ENCODE results near the gene HECW1. TPM values are rescaled to one million over a fixed set of nuclear protein-coding genes. Genes with fewer than 3 reads are reported as not detected.

HECW1 gene
- total RNA-seq, 1 experiment from 2014 or later: 2.7 TPM

DNA sequence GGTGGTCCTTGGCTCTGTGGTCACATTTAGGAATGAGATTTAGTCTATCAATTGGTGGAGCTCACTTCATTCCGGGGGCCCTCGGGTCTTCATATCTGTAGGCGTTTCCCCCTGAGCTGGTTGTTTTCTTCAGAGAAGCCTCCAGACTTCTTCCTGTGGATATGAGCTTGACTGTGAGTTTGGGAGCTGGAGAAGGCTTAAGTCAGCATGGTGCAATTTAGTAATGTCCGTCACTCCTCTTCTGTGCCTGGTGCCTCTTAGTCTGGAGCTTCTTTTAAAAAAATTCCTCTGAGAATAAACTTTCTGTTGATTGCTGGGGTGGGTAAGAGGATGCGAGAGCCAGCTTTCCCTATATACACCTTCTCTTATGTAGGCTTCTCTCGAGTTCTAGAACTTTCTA lies 40.2 kb downstream of the HECW1 start:
- Histone ChIP-seq H3K4me1 (replicated peaks; ENCODE audit: insufficient read depth) (no peaks in the 10 kb centered on the region), H3K9me2 (ENCODE audit: insufficient read depth) (no peaks in the 10 kb centered on the region), H3K27me3 (ENCODE audit: insufficient read depth, low read depth) (no peaks in the 10 kb centered on the region), H4K20me1 (ENCODE audit: insufficient read depth) (no peaks in the 10 kb centered on the region), H3K27ac (no peak overlapping the region), H3K36me3 (ENCODE audit: low read depth) (no peaks in the 10 kb centered on the region), H3K4me3 (no peak overlapping the region), H3K4me2 (no peak overlapping the region), H2AFZ (no peak overlapping the region), H3K9me3 (ENCODE audit: insufficient read depth, low read depth) (no peaks in the 10 kb centered on the region), H3K79me2 (ENCODE audit: low read depth) (no peaks in the 10 kb centered on the region), H3F3A (ENCODE audit: insufficient read depth, low read depth) (no peaks in the 10 kb centered on the region)
- CTCF ChIA-PET: no interaction called here
- intact Hi-C loops (cut with micrococcal nuclease; ENCODE audit: unreplicated experiment): no loop called here
- no TSS peak for BruUV-seq (replicated peaks)
- no peak for DNase-seq
- TF ChIP-seq EZH2 (IDR thresholded peaks at IDR 0.05; ENCODE audit: low read depth): no peak
- TF ChIP-seq, protein P1, sequence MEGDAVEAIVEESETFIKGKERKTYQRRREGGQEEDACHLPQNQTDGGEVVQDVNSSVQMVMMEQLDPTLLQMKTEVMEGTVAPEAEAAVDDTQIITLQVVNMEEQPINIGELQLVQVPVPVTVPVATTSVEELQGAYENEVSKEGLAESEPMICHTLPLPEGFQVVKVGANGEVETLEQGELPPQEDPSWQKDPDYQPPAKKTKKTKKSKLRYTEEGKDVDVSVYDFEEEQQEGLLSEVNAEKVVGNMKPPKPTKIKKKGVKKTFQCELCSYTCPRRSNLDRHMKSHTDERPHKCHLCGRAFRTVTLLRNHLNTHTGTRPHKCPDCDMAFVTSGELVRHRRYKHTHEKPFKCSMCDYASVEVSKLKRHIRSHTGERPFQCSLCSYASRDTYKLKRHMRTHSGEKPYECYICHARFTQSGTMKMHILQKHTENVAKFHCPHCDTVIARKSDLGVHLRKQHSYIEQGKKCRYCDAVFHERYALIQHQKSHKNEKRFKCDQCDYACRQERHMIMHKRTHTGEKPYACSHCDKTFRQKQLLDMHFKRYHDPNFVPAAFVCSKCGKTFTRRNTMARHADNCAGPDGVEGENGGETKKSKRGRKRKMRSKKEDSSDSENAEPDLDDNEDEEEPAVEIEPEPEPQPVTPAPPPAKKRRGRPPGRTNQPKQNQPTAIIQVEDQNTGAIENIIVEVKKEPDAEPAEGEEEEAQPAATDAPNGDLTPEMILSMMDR (conservative IDR thresholded peaks at IDR 0.05): no peak
- POLR2A ChIA-PET (ENCODE audit: unreplicated experiment): no interaction called here

- H3K4me1 ChIP-seq (replicated peaks; ENCODE audit: insufficient read depth): no peaks in the 10 kb centered on the region
- CTCF ChIA-PET: no interaction called here
- no peak for TF ChIP-seq EZH2 (IDR thresholded peaks at IDR 0.05; ENCODE audit: low read depth)
- TF ChIP-seq, protein P1 (conservative IDR thresholded peaks at IDR 0.05): no peak
- H3K9me3 ChIP-seq (ENCODE audit: insufficient read depth, low read depth): no peaks in the 10 kb centered on the region
- no peaks in the 10 kb centered on the region for H3F3A ChIP-seq (ENCODE audit: insufficient read depth, low read depth)
- peaks cover 5% of the 10 kb centered on the region; the same call in 1 of the 2 replicates for H3K27me3 ChIP-seq (ENCODE audit: insufficient read depth, low read depth)
- POLR2A ChIA-PET (ENCODE audit: unreplicated experiment): no interaction called here
- no peaks in the 10 kb centered on the region for H3K36me3 ChIP-seq (ENCODE audit: low read depth)
- H3K79me2 ChIP-seq (ENCODE audit: low read depth): no peaks in the 10 kb centered on the region
- H3K9me2 ChIP-seq (ENCODE audit: insufficient read depth): no peaks in the 10 kb centered on the region
- no peaks in the 10 kb centered on the region for H4K20me1 ChIP-seq (ENCODE audit: insufficient read depth)
- no peak for DNase-seq
- no peak overlapping the region for H3K4me3 ChIP-seq
- H2AFZ ChIP-seq: no peak overlapping the region
- no peak overlapping the region for H3K27ac ChIP-seq
- BruUV-seq (replicated peaks): no TSS peak
- intact Hi-C loops (cut with micrococcal nuclease; ENCODE audit: unreplicated experiment): no loop called here
- H3K4me2 ChIP-seq: no peak overlapping the region
These were observed 43.2 kb downstream of the HECW1 start for GRCh38 chr7:43155636-43156035.

GRCh38 chr7:43163885-43164284 lies 51.4 kb downstream of the HECW1 start:
- no peak for TF ChIP-seq EZH2 (IDR thresholded peaks at IDR 0.05; ENCODE audit: low read depth)
- TF ChIP-seq, protein P1 (conservative IDR thresholded peaks at IDR 0.05): no peak
- Histone ChIP-seq H3K4me3 (no peak overlapping the region), H3K27me3 (ENCODE audit: insufficient read depth, low read depth) (peaks cover 58% of the 10 kb centered on the region), H3K9me2 (ENCODE audit: insufficient read depth) (no peaks in the 10 kb centered on the region), H3K27ac (no peak overlapping the region), H3K4me2 (no peak overlapping the region), H3F3A (ENCODE audit: insufficient read depth, low read depth) (no peaks in the 10 kb centered on the region), H4K20me1 (ENCODE audit: insufficient read depth) (no peaks in the 10 kb centered on the region; the same call in 1 of the 2 replicates), H3K36me3 (ENCODE audit: low read depth) (no peaks in the 10 kb centered on the region), H2AFZ (no peak overlapping the region), H3K79me2 (ENCODE audit: low read depth) (no peaks in the 10 kb centered on the region), H3K4me1 (replicated peaks; ENCODE audit: insufficient read depth) (no peaks in the 10 kb centered on the region), H3K9me3 (ENCODE audit: insufficient read depth, low read depth) (no peaks in the 10 kb centered on the region)
- ChIA-PET POLR2A (ENCODE audit: unreplicated experiment) (no interaction called here), CTCF (no interaction called here)
- DNase-seq: no peak
- BruUV-seq (replicated peaks): no TSS peak
- intact Hi-C loops (cut with micrococcal nuclease; ENCODE audit: unreplicated experiment): no loop called here

Measured in PC-9 (cell line).